Stomach (tissue), 4 donors: ENCODE data around the gene SRCIN1.

Source experiments
- CTCF ChIP-seq, 7 experiments: fragments of 450-650 bp in 4 of 7; fragments of 200-600 bp in 3 of 7; sonication (generic) in 3 of 7; IDR thresholded peaks; one replicate each; pipeline ENCODE4 v1.5.1; 2016 to 2019; ENCODE audit warnings: antibody characterized with exemption in 7 of 7, control low read depth in 2 of 7, mild to moderate bottlenecking in 1 of 7
- EP300 ChIP-seq: sonication (generic); formaldehyde crosslinking; IDR thresholded peaks from one replicate; pipeline ENCODE4 v1.6.1; 2017; ENCODE audit warnings: antibody characterized with exemption
- POLR2A ChIP-seq, 4 donors: fragments of 450-650 bp; IDR thresholded peaks; one replicate each; pipeline ENCODE4 v1.6.1; 2016; ENCODE audit warnings: antibody characterized with exemption in 4 of 4, control low read depth in 2 of 4, mild to moderate bottlenecking in 1 of 4, moderate library complexity in 1 of 4

DNA sequence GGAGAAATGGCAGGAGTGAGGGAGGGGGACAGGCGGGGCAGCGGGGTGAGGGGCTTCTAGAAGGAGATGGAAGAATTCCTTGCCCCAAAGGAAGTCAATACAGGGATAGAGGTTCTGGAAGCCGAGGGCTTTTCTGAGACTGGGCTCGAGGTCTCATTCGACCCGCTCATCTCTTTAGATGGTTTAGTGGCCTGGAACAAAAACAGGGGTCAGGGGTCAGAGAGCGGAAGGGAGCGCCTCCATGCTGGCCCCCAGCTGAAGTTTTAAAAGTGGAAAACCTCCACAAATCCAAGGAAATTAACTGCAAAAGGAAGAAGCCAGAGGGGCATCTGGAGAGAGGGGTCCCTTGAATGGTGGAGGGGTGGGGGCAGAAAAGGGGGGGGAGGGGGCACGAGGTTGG, 72.5 kb downstream of the SRCIN1 start:
- TF ChIP-seq CTCF (IDR thresholded peaks at IDR 0.05): no peak
- TF ChIP-seq EP300: no peak
- TF ChIP-seq POLR2A (IDR thresholded peaks at IDR 0.05): no peak
